Hair follicular keratinocyte (primary cell): Measurements from ENCODE around the gene TXNDC15. TPM values are rescaled to one million over a fixed set of nuclear protein-coding genes. Genes with fewer than 3 reads are reported as not detected.

Experiments
- total RNA-seq: library from RNA; depleted of rRNA; stranded (reverse); fragments of >200 nt; gene quantifications from 2 replicates; pipeline ENCODE4 v1.2.3, GENCODE V29; 2015

The TXNDC15 gene
- total RNA-seq: 23.8 and 46.8 TPM in 2 replicates

GRCh38 chr5:134873987-134874830 lies at the start of gene TXNDC15:
Gene TXNDC15 (plus strand): TSS chr5:134874371. CDS start chr5:134874428, 57 bp downstream.

GRCh38 chr5:134845852-134846640 lies 28.1 kb upstream of the TXNDC15 start, which contains the start of gene C5orf24:
Gene C5orf24 (plus strand): TSS chr5:134845968. CDS start chr5:134854901, 8,933 bp downstream.

GRCh38 chr5:134904610-134905245 lies 30.6 kb downstream of the TXNDC15 start, which contains the start of gene PCBD2:
Gene PCBD2 (plus strand): TSS chr5:134905131. CDS start chr5:134905140, 9 bp downstream.

Other genes with a start within 250 kb of the TXNDC15 start
- gene SAR1B, start 241.5 kb upstream of the TXNDC15 start, total RNA-seq: 27.9 and 30.7 TPM in 2 replicates
- 9.5 and 11.2 TPM in 2 replicates for gene SEC24A, start 225.6 kb upstream of the TXNDC15 start, total RNA-seq
- gene CAMLG, start 135.8 kb upstream of the TXNDC15 start, total RNA-seq: 21.8 and 31.6 TPM in 2 replicates
- gene DDX46, start 115.6 kb upstream of the TXNDC15 start, total RNA-seq: 14.1 and 26.0 TPM in 2 replicates
- gene C5orf24, start 28.4 kb upstream of the TXNDC15 start, total RNA-seq: 16.3 and 23.9 TPM in 2 replicates
- 4.2 and 4.3 TPM in 2 replicates for gene PCBD2, start 30.8 kb downstream of the TXNDC15 start, total RNA-seq
- not detected in 2 replicates for gene CATSPER3, start 93.5 kb downstream of the TXNDC15 start, total RNA-seq
- gene PITX1, start 159.9 kb downstream of the TXNDC15 start, total RNA-seq: 3.7 and 4.2 TPM in 2 replicates